Fibroblast of skin of right quadriceps (primary cell): ENCODE data around the gene KYAT1.
A peak's percentile ranks its signal among the peaks of the same experiment; 100 is the strongest.
"Not testable (repeated sequence)": the region's sequence is repeated elsewhere in the genome, so short reads cannot be mapped to it uniquely, and the experiment has no call there.

Source experiments
- DNase-seq: peaks from one replicate; pipeline ENCODE4 v3.0.0-alpha.2; 2013

Gene KYAT1

DNA sequence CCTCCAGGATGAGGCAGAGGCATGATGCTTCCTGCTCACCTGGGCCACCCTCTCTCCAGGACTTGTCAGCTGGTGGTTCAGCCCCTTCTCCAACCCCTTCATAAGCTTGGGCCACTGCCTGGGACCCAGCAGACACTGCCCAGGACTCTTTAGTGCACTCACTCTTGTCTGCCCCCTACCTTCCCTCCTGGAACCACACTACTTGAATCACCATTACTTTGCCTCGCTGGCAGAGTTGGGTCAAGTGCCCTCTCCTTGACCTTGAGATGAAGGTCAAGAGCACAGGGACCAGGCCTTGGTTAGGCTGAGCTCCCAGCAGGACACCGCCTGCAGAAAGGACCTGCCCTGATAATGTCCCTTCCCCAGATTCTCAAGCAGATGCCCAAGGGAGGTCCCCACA, 71.9 kb downstream of the KYAT1 start:
- no peak for DNase-seq

DNA sequence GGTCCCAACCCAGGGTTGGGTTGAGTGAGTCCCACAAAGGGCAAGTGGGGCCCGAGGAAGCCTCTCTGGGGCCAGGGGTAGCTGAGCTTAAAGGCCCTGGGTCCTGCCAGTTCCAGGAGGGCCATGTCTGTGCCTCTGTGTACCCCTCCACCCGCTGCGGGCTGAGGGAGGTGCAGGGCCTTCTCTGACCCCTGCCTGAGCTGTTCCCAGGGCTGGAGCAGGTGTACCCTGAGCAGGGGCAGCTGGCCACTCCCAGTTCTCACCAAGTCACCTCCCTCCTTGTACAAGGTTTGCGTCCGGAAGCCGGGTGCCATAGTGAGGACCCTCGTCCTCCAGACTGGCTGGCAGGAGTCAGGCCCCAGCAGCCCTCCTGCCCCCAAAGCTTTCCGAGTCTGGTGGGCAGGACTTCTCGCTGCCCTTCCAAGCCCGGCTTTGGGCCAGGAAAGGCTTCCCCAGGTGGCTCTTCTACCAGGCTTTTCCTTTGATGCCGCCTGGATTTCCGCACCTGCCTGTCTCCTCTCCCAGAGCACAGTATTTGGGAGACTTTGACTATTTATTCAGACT, 72.6 kb downstream of the KYAT1 start:
- DNase-seq = no peak

GRCh38 chr9:128808543-128808942, 73.2 kb downstream of the KYAT1 start:
- DNase-seq = no peak

- DNase-seq = no peak
These were observed 73.9 kb downstream of the KYAT1 start for GRCh38 chr9:128807827-128808226.

- DNase-seq = no peak
These were observed 76.1 kb downstream of the KYAT1 start for GRCh38 chr9:128805661-128806060.

DNA sequence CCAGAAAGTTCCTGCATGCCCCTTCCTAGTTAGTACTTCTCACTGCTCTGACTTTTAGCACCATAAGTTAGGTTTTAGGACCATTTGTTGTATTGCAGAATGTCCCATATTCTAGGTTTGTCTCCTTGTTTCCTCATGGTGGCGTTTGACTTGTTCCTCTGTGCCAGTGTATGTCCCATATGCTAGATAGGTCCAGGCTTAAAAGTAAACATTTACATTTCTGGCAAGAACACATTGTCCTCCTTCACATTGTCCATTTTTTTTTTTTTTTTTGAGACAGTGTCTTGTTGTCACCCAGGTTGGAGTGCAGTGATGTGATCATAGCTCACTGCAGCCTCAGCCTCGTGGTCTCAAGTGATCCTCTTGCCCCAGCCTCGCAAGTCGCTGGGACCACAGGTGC, 79.3 kb downstream of the KYAT1 start:
- no peak for DNase-seq

DNA sequence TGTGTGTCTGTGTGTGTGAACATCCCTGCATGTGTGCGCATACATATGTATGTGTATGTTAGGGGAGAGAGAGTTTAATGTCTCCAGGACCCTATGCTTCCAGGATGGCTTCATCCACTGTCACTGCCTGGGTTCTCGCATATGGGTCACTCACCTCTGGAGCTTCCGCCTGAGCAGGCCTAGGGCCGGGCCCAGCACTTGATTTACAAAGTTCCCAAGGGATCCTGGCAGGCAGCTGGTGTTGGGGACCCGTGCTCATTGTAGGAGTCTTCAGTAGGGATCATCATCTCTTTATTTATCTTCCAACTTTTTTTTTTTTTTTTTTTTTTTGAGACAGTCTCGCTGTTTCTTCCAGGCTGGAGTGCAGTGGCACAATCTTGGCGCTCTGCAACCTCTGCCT, 81.7 kb downstream of the KYAT1 start:
- no peak for DNase-seq

DNA sequence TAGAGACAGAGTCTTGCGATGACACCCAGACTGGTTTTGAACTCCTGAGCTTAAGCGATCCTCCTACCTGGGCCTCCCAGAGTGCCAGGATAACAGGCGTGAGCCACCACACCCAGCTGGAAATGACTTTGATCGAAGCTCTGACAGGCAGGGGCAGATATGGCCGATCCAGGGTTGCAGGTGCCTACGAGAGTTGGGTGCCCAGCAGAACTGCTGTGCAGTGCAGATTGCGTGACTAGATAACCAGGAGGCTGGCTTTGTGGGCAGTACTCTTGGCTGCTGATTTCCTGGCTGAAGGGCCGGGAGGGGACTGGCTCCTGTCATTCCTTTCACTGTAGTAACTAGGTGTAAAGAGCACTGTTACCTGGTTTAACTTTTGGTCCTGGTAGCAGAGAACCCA, 82.9 kb downstream of the KYAT1 start:
- no peak for DNase-seq

GRCh38 chr9:128794961-128795360, 86.8 kb downstream of the KYAT1 start:
- not testable (repeated sequence) for DNase-seq

DNA sequence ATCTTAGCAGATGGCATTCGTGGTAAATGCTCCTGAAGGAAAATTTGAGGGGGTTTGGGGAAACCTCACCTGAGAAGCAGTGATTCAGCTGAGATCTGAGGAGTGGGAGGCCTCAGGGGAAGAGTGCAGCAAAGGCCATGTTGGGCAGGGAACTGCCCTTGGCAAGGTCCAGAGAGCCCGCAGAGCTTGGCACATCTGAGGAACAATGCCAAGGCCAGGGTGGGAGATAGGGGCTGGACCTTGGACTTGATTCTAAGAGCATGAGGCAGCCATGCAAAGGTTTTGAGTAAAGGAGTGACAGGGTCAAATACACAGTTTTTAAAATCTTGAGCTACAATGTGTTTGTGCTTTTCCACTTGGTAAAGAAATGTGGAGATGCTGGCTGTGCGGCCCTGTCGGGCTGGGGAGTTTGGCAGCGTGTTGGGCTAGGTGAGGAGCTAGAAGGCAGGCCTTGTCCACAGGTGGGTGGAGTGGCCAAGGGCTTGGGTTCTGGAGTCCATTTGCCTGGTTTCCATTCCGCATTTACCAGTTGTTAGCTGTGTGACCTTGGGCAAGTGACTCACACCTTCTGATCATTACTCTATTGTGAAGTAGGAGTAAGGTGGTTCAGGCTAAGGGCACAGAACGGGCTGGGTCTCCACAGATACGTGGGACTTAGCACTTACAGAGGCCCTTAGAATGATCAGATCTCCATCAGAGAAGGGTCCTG, 88.6 kb downstream of the KYAT1 start:
- no peak for DNase-seq

DNA sequence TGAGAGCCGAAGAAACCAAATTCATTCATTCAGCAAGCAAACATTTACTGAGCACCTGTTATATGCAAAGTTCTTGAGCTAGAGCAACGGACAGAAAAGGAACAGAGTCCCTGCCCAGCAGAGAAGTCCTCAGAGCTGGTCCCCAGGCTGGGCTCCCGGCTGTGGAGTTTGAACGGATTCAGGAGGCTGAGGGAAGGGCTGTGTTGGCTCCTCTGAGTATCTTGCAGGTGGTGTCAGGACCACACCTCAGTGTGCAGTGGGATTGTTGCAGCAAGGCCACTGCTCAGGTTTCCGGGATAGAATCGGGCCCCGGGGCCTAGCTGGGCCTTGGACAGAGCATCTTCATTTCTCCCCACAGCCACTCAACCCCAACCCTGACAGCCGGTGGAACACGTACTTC, 89.6 kb downstream of the KYAT1 start:
- DNase-seq = no peak

GRCh38 chr9:128790536-128790935, 91.2 kb downstream of the KYAT1 start:
- DNase-seq = no peak

GRCh38 chr9:128788445-128788844, 93.3 kb downstream of the KYAT1 start:
- no peak for DNase-seq

DNA sequence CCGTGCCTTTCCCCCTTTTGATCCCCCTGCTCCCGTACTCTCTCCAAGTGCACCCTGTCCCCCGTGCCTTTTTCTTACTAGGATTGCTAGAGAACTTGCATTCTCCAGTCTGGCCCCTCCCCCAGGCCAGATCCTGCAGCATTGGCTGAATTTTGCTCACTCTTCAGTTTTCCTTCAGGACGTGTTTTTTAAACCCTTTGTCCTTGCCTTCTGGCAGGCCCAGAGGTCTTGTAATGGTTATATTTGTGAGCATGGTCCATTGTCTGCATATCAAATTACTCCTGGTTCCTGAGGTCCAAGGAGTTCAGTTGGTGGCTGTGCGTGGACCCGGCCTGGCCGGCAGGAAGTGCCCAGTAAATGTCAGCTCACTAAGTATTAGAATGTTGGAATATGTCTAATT, 94.1 kb downstream of the KYAT1 start:
- no peak for DNase-seq

- DNase-seq = peak; percentile 83
These were observed 94.8 kb downstream of the KYAT1 start, which contains the start of gene TBC1D13 for GRCh38 chr9:128786681-128787601. TSS of gene TBC1D13 (plus strand) at chr9:128787253. CDS start at chr9:128787354, 101 bp downstream.

- no peak for DNase-seq
These were observed 96.3 kb downstream of the KYAT1 start for GRCh38 chr9:128785427-128785826.
